GM04504 (cell line): ENCODE measurements around the gene ACAT2.
"Not testable (repeated sequence)": the region's sequence is repeated elsewhere in the genome, so short reads cannot be mapped to it uniquely, and the experiment has no call there.

Experiments used
- DNase-seq: peaks from one replicate; pipeline ENCODE4 v3.0.0-alpha.2; 2012; ENCODE audit warnings: low read depth

Gene ACAT2

DNA sequence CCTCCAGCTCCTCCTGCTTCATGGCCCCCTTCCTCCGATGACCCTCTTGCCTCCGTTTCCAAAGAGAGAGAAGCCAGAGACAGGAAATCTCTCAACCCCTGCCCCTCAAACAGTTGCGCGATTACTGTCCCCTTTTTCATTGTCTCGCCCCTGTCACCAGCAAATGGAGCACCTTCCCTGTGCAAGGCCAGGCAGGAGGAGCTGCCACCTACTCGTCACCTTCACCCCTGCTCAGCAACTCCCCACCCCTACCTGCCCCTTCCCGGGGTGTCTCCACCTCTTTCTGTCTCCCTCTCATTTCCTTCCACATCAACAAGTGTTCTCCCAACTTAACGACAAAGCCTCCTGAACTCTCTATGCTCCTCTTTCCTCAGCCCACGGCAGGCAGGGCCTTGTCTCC is 51.9 kb downstream of the ACAT2 start:
- DNase-seq, result no peak

DNA sequence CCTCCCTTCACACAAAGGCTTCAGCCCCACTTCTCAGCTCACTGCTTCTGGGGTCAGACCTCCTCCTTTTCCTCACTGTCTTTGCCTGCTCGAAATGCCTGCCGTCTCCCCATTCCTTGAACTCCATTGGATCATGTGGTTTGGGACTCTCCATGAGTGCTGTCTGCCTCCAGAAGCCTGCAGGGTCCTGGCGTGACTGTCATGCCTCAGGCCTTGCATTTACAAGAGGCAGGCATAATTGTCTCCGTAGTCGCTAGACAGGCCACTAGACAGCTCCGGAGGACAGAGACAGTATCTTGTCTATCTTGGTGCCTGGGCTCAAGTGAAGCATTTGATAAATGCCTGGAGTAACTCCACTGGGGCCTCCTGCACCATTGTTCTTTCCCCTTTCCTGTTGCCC is 53.6 kb downstream of the ACAT2 start:
- DNase-seq, result no peak

DNA sequence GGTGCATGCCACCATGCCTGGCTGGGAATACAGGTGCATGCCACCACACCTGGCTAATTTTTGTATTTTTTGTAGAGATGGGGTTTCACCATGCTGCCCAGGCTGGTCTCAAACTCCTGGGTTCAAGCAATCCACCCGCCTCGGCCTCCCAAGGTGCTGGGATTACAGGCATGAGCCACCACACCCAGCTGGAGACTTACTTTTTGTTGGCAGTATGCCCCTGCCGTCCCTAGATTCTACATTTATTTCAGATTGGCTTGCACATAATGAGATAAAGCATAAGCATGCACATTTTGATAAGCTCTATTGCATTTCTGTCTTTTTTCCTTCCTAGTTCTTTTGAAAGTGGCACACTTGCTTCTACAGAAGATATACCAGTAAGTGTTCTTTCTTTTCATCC is 54.9 kb downstream of the ACAT2 start:
- DNase-seq, result not testable (repeated sequence)

DNA sequence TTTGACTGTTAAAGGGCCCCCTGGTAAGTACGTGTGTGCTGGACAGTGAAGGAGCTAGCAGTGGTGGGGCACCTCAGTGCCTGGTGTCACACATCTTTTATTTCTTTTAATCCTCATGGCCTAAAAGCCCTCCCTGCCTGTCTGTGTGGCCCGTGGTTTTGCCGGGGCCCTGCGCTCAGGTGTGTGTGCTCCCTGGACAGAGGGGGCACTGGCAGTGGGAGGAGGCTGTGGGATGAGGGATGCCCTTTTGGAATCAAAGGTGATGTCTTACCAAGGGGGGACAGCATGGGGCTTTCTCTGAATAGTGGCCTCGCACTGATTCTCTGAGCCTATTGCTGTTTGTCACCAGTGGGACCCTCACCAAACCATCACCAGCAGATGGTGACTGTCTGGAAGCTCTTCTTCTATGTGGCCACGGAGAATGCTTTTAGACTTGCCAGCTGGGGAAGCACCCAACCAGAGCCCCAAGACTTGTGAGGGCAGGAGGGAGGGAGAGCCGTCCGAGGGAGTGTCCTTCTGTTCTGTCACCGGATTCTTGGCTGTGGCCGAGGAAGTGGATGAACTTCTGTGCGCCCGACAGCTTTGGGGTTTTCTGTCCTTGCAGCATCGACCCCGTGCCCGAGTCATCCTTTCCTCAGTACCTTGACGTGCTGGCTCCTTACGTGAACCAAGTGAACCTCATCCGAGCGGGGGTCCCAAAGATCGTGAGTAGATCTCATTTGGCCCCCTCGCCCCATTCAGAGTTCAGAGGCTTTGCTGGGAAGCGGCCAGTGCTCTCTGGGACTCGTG is 56.3 kb downstream of the ACAT2 start:
- no peak for DNase-seq

DNA sequence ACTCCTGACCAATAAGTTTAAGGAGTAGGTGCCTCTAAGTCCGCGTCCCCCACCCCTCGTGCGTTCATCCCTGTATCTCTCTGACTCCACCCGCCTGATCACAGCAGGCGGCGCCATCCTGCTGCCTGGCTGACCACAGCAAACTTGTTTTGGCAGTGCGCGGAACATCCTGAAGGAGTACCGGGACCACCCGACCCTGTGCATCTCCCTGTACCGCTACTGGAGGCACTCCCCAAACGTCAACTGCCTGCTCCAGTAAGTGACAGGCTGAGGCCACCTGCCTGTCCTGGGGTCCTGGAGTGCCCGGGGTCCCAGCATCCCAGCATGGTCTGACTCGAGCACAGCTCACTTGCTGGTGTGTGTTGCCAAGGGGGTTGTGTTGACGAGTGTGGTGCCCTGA is 57.3 kb downstream of the ACAT2 start:
- no peak for DNase-seq

DNA sequence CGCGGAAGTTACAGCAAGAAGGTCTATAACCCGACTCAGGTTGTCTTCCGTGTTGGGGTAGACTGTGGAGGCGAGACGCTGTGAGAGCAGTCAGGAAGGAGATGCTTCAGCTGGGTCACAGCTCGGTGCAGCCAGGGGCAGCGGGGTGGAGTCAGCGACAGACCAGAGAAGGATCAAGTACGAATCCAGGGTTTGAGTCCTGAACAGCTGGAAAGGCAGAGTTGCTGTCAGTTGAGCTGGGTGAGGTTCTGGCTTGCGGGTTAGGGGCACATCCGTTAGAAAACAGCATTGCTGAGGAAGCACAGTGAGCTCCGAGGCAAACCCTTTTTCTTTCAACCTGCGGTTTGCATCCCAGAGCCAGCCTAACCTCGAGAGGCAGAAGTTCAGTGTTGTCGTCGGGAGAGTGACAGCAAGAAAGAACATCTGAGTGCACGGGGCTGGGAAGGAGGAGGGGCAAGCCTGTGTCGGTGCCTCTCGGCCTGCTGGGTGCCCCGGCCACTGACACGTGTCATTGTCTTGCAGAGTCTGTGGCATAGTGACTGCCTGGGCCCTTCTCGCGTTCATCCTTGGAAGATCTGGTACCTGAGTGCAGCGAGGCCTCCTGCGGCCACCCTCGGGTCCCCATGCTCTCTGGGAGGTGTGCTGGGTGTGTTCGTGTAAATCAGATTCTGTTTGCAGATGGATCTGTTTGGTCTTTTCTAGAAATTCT is 58.2 kb downstream of the ACAT2 start:
- DNase-seq, result no peak

DNA sequence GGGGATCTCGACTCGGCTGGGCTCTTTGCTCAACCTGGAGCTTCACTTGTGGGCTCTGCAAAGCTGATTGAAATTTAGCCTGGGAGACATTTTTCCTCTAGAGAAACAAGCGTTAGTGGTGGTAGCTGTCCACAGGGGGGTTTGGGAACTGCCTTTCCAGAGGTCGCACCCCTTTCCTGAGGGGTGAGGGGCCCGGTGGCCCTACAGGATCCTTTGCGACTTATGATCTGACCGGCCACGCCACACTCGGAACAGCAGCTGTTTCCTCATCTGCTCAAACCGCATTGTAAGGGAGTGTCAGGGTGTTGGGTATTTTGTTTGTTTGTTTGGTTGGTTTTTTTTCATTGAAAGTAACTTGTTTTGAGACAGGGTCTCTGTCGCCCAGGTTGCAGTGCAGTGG is 59.3 kb downstream of the ACAT2 start:
- DNase-seq, result no peak

DNA sequence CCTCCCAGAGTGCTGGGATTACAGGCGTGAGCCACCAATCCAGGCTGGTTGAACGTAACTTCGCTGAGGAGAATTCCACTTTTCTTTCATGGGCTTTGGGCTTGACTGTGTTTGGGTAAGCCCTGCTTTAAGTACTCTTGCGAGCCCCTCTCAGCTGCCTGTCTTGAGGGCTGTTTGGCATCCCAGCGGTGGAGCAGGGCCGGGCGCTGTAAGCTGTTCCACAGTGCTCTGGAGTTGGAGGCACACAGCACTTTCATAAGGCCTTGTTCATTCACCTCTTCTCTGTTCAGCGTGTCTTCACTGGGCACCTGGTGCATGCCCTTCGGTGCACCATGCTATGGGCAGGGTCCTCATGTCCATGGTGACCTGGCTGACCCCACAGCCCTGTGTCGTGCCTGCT is 59.9 kb downstream of the ACAT2 start:
- no peak for DNase-seq

DNA sequence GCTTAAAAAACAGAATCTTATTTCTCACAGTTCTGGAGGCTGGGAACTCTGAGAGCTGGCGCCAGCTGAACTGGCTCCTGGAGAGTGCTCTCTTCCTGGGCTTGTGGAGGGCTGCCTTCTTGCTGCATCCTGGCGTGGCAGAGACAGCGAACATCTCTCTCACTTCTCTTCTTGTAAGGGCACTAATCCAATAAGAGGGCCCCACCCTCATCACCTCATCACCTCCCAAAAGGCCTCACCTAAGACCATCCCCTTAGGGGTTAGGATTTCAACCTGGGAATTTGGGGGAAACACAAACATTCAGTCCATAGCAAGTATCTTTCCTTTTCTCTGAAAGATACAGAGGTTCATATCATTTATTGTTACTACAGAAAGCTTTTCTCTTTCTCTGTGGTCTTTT is 62.1 kb downstream of the ACAT2 start:
- DNase-seq, result no peak

DNA sequence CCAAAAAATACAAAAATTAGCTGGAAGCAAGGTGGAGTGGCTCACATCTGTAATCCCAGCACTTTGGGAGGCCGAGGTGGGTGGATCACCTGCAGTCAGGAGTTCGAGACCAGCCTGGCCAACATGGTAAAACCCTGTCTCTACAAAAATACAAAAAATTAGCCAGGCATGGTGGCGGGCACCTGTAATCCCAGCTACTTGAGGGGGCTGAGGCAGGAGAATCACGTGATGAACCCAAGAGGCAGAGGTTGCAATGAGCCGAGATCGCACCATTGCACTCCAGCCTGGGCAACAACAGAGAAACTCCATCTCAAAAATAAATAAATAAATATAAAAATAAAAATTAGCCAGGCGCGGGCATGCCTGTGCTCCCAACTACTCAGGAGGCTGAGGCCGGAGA is 62.8 kb downstream of the ACAT2 start:
- DNase-seq, result not testable (repeated sequence)

DNA sequence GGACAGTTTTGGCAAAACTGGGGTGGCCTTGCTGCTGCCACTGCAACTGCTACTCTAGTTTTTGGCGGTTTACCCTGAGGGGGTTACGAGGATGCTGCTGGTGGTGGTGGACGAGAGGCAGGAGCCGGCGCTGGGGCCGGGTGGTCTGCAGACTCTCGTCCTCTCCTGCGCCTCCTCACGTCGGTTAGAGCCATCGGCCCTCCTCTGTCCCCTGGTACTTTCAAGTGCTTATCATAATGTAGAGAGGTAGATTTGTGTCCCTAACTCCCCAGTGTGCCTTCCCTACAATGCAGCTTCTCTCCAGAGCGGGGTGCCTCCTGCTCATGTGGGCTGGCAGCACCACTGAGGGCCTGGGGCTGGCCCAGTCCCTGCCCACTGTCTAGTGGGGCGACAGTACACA is 64.2 kb downstream of the ACAT2 start:
- no peak for DNase-seq

DNA sequence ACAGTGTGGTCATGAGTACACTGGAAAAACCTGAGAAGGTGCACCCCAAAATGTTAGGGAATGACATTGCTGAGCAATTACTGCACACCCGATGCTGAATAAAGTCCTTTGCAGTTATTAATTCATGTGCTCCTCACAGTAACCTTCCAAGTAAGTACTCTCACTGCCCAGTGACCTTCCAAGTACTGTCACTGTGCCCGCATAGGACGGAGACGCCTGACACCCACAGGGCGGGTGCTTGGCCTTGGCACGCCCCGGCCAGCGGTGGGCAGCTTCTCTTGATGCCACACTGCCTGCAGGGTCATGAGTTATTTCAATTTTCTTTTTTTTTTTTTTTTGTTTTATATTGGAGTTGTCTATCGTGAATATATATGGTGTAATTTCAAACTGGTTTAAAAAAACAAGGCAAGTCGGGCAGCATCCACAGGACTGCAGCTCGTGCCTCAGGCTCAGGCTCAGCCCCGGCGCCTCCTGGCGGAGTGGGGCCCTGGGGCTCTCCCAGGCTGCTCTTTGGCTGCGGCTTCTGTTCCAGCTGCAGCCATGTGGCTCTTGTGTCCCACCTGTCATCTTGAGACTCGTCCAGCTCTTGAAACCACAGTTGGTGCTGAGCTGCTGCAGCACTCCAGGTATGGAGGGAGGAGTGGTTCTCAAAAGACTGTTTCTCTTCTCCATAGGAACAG is 65.3 kb downstream of the ACAT2 start:
- DNase-seq, result no peak

DNA sequence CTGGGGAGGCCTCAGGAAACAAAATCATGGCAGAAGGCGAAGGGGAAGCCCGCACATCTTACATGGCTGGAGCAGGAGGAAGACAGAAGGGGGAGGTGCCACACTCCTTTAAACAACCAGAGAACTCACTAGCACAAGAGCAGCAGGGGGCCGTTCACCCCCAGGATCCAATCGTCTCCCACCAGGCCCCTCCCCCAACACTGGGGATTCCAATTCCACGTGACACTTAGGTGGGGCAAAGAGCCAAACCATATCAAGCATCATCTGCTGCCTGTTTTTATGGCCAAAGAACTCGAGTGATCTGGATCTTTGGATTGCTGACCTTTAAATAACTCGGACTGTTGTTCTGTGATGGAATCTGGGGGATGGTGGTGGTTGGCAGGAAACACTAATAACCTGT is 66.2 kb downstream of the ACAT2 start:
- DNase-seq, result no peak
